NT2/D1 (cell line): Measurements from ENCODE around the gene MYOZ3.

ENCODE experiments used
- SUZ12 ChIP-seq: IDR thresholded peaks from 2 replicates; pipeline ENCODE4 v1.6.1; 2011; ENCODE audit not compliant: insufficient read length, insufficient read depth; ENCODE audit errors: extremely low read depth
- YY1 ChIP-seq: IDR thresholded peaks from 2 replicates; pipeline ENCODE4 v1.6.1; 2011; ENCODE audit not compliant: insufficient read length, insufficient read depth
- ZNF274 ChIP-seq: IDR thresholded peaks from 2 replicates; pipeline ENCODE4 v1.6.1; 2011; ENCODE audit warnings: mild to moderate bottlenecking, low read depth, low read length

DNA sequence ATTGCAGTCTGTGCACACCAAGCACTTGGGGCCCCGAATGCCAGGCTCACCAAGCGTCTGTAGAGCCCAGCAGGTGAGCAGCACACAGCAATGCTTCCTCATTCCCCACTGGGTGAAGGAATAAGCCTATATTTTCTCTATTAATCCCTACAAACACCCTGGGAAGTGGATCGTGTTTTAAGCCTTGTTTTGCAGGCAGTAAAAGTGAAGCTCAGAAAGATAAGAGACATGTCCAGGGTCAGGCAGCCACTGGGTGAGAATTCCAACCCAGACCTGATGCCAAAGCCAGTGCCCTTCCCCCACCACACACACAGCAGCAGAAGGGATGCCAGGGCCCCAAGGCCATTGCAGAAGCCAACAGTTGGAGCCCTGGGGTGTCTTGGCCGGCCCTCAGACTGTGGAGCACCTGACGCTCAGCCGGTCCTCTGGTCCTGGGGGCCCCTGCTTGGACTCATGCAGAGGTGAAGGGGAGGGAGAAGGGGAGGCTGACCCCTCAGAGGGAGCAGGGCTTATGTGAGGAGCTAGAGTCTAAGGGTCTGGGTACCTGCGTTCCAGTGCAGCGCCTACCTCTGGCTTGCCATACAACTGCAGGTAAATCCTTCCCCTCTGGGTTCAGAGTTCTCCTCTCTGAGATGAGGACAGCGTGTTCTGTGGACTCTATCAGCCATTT lies 46.9 kb upstream of the MYOZ3 start:
- no peak for TF ChIP-seq ZNF274
- no peak for TF ChIP-seq SUZ12
- TF ChIP-seq YY1, result no peak
